D721Med (cell line): Measurements from ENCODE around the gene MTHFS.

Experiments
- DNase-seq: peaks from one replicate; pipeline ENCODE4 v3.0.0; 2011; ENCODE audit warnings: low spot score; ENCODE audit not compliant: insufficient read length
- FAIRE-seq: peaks from 2 replicates; lab custom pipeline; 2011; peaks lifted over from hg19 to GRCh38; lab: Jason Lieb, UNC
- TF ChIP-seq, protein P1 (sequence below): IDR thresholded peaks from 2 replicates; pipeline ENCODE4 v1.5.1; 2012; ENCODE audit warnings: mild to moderate bottlenecking, control low read depth; ENCODE audit not compliant: insufficient read depth; ENCODE audit errors: missing control alignments

MTHFS gene

DNA sequence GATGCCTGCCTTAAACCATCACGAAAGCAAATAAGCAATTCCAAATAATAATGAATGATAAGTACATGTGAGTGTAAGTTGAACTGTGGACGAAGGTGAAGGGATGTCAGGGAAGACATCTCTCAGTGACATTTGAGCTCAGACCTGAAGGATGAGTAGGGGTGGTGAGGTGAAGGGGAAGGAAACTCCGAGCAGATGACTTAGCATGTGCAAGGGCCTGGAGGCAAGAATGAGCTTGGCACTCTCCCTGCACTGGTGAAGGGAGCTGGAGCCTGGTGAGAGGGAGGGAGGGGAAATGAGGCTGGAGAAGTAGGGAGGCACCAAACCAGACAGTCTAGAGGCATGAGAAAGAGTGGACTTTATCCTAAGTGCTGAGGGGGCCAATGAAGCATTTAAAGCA, 84.3 kb downstream of the MTHFS start:
- no peak for FAIRE-seq
- TF ChIP-seq, protein P1, sequence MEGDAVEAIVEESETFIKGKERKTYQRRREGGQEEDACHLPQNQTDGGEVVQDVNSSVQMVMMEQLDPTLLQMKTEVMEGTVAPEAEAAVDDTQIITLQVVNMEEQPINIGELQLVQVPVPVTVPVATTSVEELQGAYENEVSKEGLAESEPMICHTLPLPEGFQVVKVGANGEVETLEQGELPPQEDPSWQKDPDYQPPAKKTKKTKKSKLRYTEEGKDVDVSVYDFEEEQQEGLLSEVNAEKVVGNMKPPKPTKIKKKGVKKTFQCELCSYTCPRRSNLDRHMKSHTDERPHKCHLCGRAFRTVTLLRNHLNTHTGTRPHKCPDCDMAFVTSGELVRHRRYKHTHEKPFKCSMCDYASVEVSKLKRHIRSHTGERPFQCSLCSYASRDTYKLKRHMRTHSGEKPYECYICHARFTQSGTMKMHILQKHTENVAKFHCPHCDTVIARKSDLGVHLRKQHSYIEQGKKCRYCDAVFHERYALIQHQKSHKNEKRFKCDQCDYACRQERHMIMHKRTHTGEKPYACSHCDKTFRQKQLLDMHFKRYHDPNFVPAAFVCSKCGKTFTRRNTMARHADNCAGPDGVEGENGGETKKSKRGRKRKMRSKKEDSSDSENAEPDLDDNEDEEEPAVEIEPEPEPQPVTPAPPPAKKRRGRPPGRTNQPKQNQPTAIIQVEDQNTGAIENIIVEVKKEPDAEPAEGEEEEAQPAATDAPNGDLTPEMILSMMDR: no peak
- no peak for DNase-seq

DNA sequence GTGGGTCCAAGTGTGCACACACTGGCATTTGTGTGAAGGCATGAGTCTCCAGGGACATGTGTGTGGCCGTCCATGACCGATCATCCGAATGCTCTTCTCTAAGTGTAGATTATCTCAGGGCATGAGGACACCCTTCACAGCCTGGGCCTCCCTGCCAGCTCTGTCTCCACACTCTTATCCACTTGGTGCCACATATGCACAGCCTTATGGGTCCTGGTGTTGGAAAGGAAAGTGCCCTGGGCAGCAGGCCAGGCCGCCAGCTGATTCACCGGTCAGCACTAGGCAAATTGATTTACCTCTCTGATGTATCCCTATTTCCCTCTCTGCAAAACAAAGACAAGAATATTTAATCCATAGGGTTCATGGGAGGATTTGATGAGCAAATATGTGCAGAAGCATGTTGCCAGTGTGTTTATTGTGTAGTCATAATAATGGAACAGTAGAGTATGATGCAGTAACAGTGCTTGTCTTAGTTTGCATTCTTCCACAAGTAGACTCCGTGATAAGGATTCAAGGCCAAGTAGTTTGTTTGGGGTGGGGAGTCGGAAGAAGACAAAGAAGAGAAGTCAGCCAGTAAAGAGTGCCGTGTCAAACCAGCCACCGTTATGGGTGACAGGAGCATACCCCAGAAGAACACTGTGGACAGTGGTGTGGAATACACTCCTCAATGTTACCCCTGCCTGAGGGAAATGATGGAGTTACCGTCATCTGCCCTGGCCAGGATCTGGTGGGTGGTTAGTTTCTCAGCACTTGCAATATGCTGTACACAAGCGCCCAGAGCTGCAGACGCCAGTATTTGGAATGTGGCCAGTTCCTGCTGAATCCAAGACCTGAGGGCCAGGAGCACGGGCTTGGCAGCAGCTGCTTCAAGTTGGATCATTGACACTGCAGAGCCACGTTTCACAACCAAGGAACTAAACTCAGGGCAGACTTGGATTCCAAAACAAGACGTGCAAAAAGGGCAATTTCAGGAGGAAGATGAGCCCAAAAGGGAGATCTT, 85.1 kb downstream of the MTHFS start:
- TF ChIP-seq, protein P1: no peak
- no peak for FAIRE-seq
- no peak for DNase-seq

DNA sequence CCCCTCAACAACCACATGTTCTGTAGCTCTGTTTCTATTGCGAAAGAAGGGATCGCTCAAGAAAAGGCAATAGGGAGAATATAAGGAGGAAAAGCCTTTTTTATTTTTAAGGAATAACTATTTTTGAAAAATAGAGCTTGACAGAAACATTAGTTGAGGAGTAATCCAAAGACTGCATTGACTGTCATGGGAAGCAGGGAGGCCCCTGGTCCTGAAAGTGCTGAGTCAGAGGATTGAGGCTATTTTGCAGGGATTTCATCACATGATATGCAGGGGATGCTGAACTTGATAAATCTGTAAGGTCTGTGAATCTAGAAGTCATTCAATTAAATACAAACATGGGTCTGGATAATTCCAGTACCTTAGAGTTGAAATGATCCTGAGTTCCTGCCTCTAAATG, 92.0 kb downstream of the MTHFS start:
- no peak for DNase-seq
- FAIRE-seq: no peak
- TF ChIP-seq, protein P1: no peak

DNA sequence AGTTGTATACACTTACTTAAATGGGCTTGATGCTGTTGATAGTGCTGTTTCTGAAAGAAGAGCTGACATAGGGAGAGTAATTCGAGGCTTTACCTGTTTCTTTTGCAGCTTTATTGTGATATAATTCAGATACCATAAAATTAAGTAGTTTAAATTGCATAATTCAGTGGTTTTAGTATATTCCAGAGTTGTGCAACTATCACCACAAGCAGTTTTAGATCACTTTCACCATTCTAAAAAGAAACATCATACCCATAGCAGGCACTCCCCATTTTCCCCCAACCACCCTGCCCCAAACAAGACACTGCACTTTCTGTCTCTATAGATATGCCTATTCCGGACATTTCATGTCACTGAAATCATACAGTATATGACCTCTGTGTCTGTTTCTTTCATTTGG, 98.5 kb downstream of the MTHFS start:
- TF ChIP-seq, protein P1: no peak
- FAIRE-seq: no peak
- no peak for DNase-seq
